IPS-18a (cell line): Measurements from ENCODE around the gene ATRN.
"Not testable (repeated sequence)": the region's sequence is repeated elsewhere in the genome, so short reads cannot be mapped to it uniquely, and the experiment has no call there.

ENCODE experiments used
- H3K27ac ChIP-seq: one replicate; pipeline ENCODE4 v1.5.1; 2013; ENCODE audit warnings: low read length
- H3K27me3 ChIP-seq: one replicate; pipeline ENCODE4 v1.6.1; 2013; ENCODE audit warnings: mild to moderate bottlenecking, low read length; ENCODE audit not compliant: control insufficient read depth, insufficient read depth
- H3K36me3 ChIP-seq: one replicate; pipeline ENCODE4 v1.6.1; 2013; ENCODE audit warnings: low read depth, low read length; ENCODE audit not compliant: control insufficient read depth
- H3K4me1 ChIP-seq: one replicate; pipeline ENCODE4 v1.6.1; 2013; ENCODE audit warnings: low read depth, low read length; ENCODE audit not compliant: control insufficient read depth
- H3K4me3 ChIP-seq: one replicate; pipeline ENCODE4 v1.5.1; 2013; ENCODE audit warnings: low read length
- H3K9ac ChIP-seq: one replicate; pipeline ENCODE4 v1.6.1; 2013; ENCODE audit warnings: mild to moderate bottlenecking, low read length, moderate library complexity
- H3K9me3 ChIP-seq: one replicate; pipeline ENCODE4 v1.6.1; 2013; ENCODE audit warnings: low read depth, low read length; ENCODE audit not compliant: control insufficient read depth

ATRN gene

DNA sequence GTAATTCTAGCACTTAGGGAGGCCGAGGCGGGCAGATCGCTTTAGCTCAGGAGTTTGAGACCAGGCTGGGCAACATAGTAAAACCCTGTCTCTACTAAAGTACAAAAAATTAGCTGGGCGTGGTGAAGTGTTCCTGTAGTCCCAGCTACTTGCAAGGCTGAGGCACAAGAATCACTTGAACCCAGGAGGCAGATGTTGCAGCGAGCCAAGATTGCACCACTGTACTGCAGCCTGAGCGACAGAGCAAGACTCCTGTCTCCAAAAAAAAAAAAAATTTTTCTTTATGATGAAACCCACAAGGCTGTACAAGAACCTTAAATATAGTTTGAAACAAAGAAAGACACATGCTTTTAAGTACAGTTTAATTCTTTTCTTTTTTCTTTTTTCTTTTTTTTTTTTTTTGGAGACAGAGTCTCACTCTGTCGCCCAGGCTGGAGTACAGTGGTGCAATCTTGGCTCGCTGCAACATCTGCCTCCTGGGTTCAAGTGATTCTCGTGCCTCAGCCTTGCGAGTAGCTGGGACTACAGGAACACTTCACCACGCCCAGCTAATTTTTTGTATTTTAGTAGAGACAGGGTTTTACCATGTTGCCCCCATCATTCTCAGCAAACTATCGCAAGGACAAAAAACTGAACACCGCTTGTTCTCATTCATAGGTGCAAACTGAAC, 144.5 kb downstream of the ATRN start:
- H3K36me3 ChIP-seq, H3K27ac ChIP-seq, H3K27me3 ChIP-seq, H3K4me1 ChIP-seq, H3K9ac ChIP-seq, H3K4me3 ChIP-seq, H3K9me3 ChIP-seq: not testable (repeated sequence)

DNA sequence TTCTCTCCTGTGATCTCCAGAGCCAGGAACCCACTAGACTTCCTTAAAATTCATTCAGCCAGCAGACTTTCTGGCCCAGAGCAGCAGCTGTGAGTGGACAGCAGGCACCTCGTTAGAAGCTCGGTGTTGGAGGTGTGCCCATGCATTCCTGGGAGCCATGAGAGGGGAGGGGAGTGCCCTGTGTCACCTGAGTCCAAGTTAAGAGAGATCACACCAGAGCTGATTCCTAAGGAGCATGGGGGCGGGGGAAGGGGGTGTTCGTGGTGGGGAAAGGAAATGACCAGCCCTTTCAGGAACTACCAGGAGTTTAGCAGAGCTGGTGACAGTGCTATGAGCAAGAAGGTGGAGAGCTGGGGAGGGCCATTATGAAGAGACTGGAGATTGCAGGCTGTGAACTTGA, 145.4 kb downstream of the ATRN start:
- H3K9me3 ChIP-seq, result no peaks in the 10 kb centered on the region
- no peaks in the 10 kb centered on the region for H3K27me3 ChIP-seq
- no peak overlapping the region for H3K4me3 ChIP-seq
- H3K36me3 ChIP-seq, result no peaks in the 10 kb centered on the region
- H3K27ac ChIP-seq, result no peak overlapping the region
- H3K9ac ChIP-seq, result no peak overlapping the region
- H3K4me1 ChIP-seq, result peaks cover 5% of the 10 kb centered on the region

GRCh38 chr20:3621111-3621510, 150.3 kb downstream of the ATRN start:
- Histone ChIP-seq H3K9ac (no peak overlapping the region), H3K9me3 (no peaks in the 10 kb centered on the region), H3K27me3 (no peaks in the 10 kb centered on the region), H3K27ac (no peak overlapping the region), H3K36me3 (no peaks in the 10 kb centered on the region), H3K4me3 (no peak overlapping the region), H3K4me1 (peaks cover 3% of the 10 kb centered on the region)

DNA sequence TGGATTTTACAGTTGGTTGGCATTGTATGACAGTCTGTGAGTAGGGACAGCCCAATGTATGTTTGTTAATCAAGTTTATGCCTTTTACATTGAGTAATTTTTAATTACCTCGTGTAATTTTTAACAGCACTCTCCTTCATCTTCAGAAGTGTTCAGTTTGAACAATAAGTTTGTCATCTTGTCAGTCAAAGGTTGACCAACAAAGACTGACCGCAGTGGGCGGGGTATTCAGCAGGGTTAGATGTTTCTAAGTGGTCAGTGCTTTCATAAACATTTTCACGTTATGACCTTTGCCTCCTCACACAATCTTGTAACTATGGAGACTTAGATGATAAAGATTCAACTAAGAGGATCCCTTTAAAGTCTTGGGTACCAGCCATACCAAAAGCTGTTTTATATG, 151.6 kb downstream of the ATRN start:
- no peak overlapping the region for H3K9ac ChIP-seq
- H3K4me3 ChIP-seq, result no peak overlapping the region
- H3K4me1 ChIP-seq, result no peaks in the 10 kb centered on the region
- H3K9me3 ChIP-seq, result no peaks in the 10 kb centered on the region
- H3K27me3 ChIP-seq, result no peaks in the 10 kb centered on the region
- no peak overlapping the region for H3K27ac ChIP-seq
- H3K36me3 ChIP-seq, result no peaks in the 10 kb centered on the region

- Histone ChIP-seq H3K9ac (no peak overlapping the region), H3K9me3 (no peaks in the 10 kb centered on the region), H3K27ac (no peak overlapping the region), H3K27me3 (no peaks in the 10 kb centered on the region), H3K4me3 (no peak overlapping the region), H3K4me1 (peaks cover 12% of the 10 kb centered on the region), H3K36me3 (no peaks in the 10 kb centered on the region)
Observed at GRCh38 chr20:3627476-3627875, 156.7 kb downstream of the ATRN start.

DNA sequence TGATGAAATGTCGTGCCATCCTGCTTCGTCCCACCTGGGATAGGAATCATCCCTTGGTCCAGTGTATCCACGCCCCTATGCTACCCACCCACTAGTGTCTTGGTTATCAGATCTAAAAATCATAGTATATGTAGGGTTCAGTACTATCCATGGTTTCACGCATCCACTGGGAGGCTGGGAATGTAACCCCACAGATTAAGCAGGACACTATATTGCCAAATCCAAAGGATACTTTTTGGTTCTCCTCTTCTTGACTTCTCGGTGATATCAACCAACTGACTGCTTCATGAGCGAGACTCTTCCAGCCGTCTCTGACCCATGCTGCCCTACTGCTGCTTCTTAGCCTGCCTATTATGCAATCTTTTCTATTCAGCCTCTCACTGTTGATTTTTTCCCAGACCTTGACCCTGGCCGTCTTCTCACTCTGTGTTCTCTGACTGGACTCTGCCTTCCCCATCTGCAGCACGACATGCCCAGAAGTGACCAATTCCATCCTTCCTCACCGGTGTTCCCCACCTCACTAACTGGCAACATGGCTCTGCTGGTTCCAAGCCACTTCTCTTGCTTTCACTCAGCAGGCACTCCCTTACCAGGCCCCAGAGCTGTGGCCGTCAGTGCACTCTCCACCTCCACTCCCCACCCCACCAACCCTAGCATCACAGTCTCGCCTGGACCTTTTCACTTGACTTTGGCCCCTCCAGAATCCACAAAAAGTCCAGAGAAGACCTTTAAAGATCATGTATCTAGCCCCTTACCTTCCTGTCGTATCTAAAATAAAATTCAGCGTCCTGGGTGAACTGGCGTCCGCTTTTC, 157.9 kb downstream of the ATRN start:
- Histone ChIP-seq H3K9me3 (no peaks in the 10 kb centered on the region), H3K27ac (no peak overlapping the region), H3K9ac (no peak overlapping the region), H3K27me3 (no peaks in the 10 kb centered on the region), H3K4me1 (peaks cover 12% of the 10 kb centered on the region), H3K4me3 (no peak overlapping the region), H3K36me3 (no peaks in the 10 kb centered on the region)

GRCh38 chr20:3629893-3630292, 159.1 kb downstream of the ATRN start:
- Histone ChIP-seq H3K27ac (no peak overlapping the region), H3K36me3 (no peaks in the 10 kb centered on the region), H3K4me1 (peaks cover 12% of the 10 kb centered on the region), H3K4me3 (no peak overlapping the region), H3K27me3 (no peaks in the 10 kb centered on the region), H3K9ac (no peak overlapping the region), H3K9me3 (no peaks in the 10 kb centered on the region)

DNA sequence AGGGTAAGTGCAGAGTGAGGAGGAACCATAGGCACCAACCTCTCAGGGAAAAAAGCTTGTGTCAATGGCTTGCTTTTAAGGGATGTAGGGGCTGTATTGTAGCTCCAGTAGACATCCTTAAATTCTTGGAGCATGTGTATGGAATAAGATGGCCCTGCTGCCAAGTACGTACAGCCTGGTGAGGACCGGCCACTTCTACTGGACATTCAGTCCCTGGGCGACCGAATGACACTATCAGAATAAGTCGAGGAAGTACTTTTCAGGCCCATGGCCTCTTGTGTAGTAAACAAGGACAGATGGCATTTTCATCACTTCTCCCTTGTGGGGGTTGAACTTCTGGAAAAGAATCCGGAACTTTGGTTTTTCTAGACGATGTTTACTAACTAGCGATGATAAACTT, 159.6 kb downstream of the ATRN start:
- Histone ChIP-seq H3K27me3 (no peaks in the 10 kb centered on the region), H3K9ac (no peak overlapping the region), H3K9me3 (no peaks in the 10 kb centered on the region), H3K4me3 (no peak overlapping the region), H3K4me1 (peaks cover 12% of the 10 kb centered on the region), H3K36me3 (no peaks in the 10 kb centered on the region), H3K27ac (no peak overlapping the region)

- Histone ChIP-seq H3K27me3 (no peaks in the 10 kb centered on the region), H3K9me3 (no peaks in the 10 kb centered on the region), H3K4me1 (peaks cover 12% of the 10 kb centered on the region), H3K4me3 (no peak overlapping the region), H3K36me3 (no peaks in the 10 kb centered on the region), H3K27ac (no peak overlapping the region), H3K9ac (no peak overlapping the region)
Observed at GRCh38 chr20:3631534-3631933, 160.7 kb downstream of the ATRN start.

- Histone ChIP-seq H3K9ac (no peak overlapping the region), H3K27ac (no peak overlapping the region), H3K4me3 (no peak overlapping the region), H3K27me3 (no peaks in the 10 kb centered on the region), H3K9me3 (no peaks in the 10 kb centered on the region), H3K4me1 (peaks cover 12% of the 10 kb centered on the region), H3K36me3 (no peaks in the 10 kb centered on the region)
Observed at GRCh38 chr20:3632311-3633004, 161.6 kb downstream of the ATRN start.

DNA sequence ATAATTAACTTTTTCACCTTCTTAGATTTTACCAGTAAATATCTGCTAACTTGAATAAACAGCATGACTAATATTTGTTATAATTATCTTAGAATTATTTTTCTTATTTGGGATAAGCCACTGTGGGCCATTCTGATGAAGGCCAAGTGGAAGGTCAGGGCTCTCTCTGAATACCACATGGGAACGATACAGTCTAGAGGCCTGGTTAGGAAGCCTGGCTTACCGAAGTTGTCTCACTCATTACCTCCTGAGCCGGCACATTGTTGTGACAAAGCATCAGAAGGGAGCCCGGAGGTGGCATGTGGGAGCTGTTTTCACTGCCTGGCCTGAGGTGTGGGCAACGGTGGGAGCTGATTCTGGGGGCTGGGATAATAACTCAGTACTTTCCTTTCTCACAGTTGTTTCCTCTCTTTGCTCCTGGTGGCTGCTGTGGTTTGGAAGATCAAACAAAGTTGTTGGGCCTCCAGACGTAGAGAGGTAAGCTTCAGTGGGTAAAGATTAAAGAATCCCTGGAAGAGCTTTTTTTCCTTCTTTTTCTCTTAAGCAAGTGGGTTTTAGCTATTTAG, 163.2 kb downstream of the ATRN start:
- Histone ChIP-seq H3K27me3 (no peaks in the 10 kb centered on the region), H3K27ac (no peak overlapping the region), H3K9ac (no peak overlapping the region), H3K9me3 (no peaks in the 10 kb centered on the region), H3K36me3 (no peaks in the 10 kb centered on the region), H3K4me1 (peaks cover 12% of the 10 kb centered on the region), H3K4me3 (no peak overlapping the region)
